ENCODE data around the gene KDELR1. TPM values are rescaled to one million over a fixed set of nuclear protein-coding genes. Genes with fewer than 3 reads are reported as not detected.

KDELR1 gene
- total RNA-seq, 3 donors from 2014 or later = 58.6 to 63.8 (median 61.3) TPM

GRCh38 chr19:48333467-48334384 lies 57.6 kb downstream of the KDELR1 start:
- Mint-ChIP-seq H3K9me3 (no peaks in the 10 kb centered on the region), H3K4me3 (peak overlapping the region; percentile 89), H3K36me3 (ENCODE audit: insufficient read depth) (peaks cover 11% of the 10 kb centered on the region), H3K4me1 (ENCODE audit: low read depth) (peaks cover 55% of the 10 kb centered on the region), H3K27me3 (ENCODE audit: low read depth) (no peaks in the 10 kb centered on the region)
- ATAC-seq (peak; percentile 78 to 80), DNase-seq (peak; percentile 93)

- peaks cover 15% of the 10 kb centered on the region for H3K36me3 Mint-ChIP-seq (ENCODE audit: insufficient read depth)
- H3K4me1 Mint-ChIP-seq (ENCODE audit: low read depth) = peaks cover 61% of the 10 kb centered on the region
- H3K27me3 Mint-ChIP-seq (ENCODE audit: low read depth) = no peaks in the 10 kb centered on the region
- H3K4me3 Mint-ChIP-seq = peak overlapping the region; percentile 89
- peak; percentile 63 to 73 for ATAC-seq
- H3K9me3 Mint-ChIP-seq = no peaks in the 10 kb centered on the region
- DNase-seq = peak; percentile 90
These were observed 58.5 kb downstream of the KDELR1 start for GRCh38 chr19:48332662-48333466.

Other genes starting within 250 kb of the KDELR1 start
- gene LIG1, start 221.2 kb downstream of the KDELR1 start, total RNA-seq = 100 to 1,000 TPM in 2 of 3 donors, 10 to 100 TPM in 1; 77.5 to 103 (median 102) TPM
- 1 to 10 TPM; 6.0 to 6.7 (median 6.5) TPM for gene ZSWIM9, start 220.9 kb downstream of the KDELR1 start, total RNA-seq
- gene CARD8, start 135.6 kb downstream of the KDELR1 start, total RNA-seq = 10 to 100 TPM; 47.6 to 55.1 (median 51.3) TPM
- gene ZNF114, start 121.5 kb downstream of the KDELR1 start, total RNA-seq = under 1 TPM in 2 of 3 donors, not detected in 1; 0.10 to 0.18 TPM
- gene EMP3, start 66.0 kb downstream of the KDELR1 start, total RNA-seq = 100 to 1,000 TPM; 187 to 207 (median 196) TPM
- 1 to 10 TPM; 5.2 to 6.4 (median 5.6) TPM for gene TMEM143, start 27.6 kb downstream of the KDELR1 start, total RNA-seq
- gene SYNGR4, start 27.2 kb downstream of the KDELR1 start, total RNA-seq = not detected
- under 1 TPM; 0.11 to 0.14 (median 0.13) TPM for gene GRIN2D, start 2.1 kb upstream of the KDELR1 start, total RNA-seq
- gene GRWD1, start 54.4 kb upstream of the KDELR1 start, total RNA-seq = 100 to 1,000 TPM; 175 to 192 (median 187) TPM
- gene KCNJ14, start 64.0 kb upstream of the KDELR1 start, total RNA-seq = 1 to 10 TPM; 3.1 to 3.3 (median 3.3) TPM
- gene CYTH2, start 77.8 kb upstream of the KDELR1 start, total RNA-seq = 10 to 100 TPM; 30.7 to 36.2 (median 31.5) TPM
- 1 to 10 TPM; 1.8 to 2.6 (median 2.0) TPM for gene LMTK3, start 120.3 kb upstream of the KDELR1 start, total RNA-seq
- gene SULT2B1, start 160.6 kb upstream of the KDELR1 start, total RNA-seq = not detected
- not detected for gene SPACA4, start 215.2 kb upstream of the KDELR1 start, total RNA-seq
- gene FAM83E, start 223.5 kb upstream of the KDELR1 start, total RNA-seq = 10 to 100 TPM; 11.3 to 15.7 (median 13.1) TPM
- 1,000 to 10,000 TPM; 2,406 to 2,595 (median 2,478) TPM for gene RPL18, start 227.6 kb upstream of the KDELR1 start, total RNA-seq
- 10 to 100 TPM; 39.8 to 43.1 (median 40.6) TPM for gene SPHK2, start 228.0 kb upstream of the KDELR1 start, total RNA-seq
- gene DBP, start 245.8 kb upstream of the KDELR1 start, total RNA-seq = 10 to 100 TPM in 2 of 3 donors, 1 to 10 TPM in 1; 6.7 to 12.3 (median 11.2) TPM

All from activated T-cell treated with anti-CD3 and anti-CD28 coated beads, Interleukin-2, amount 50 U/mL, for 4 hours (primary cell).